HepG2 (cell line): ENCODE data around the gene C16orf89. TPM values are rescaled to one million over a fixed set of nuclear protein-coding genes. Genes with fewer than 3 reads are reported as not detected.
A peak's percentile ranks its signal among the peaks of the same experiment; 100 is the strongest.

Source experiments
- ATAC-seq: fragments of 200-7000 bp; cut with Tn5 transposase; 3 replicates; pipeline ENCODE4 v1.9.1; 2020; ENCODE audit warnings: mild to moderate bottlenecking, moderate library complexity
- BruUV-seq: library from RNA; stranded (reverse); fragments of 400-500 nt; replicated peaks from 2 replicates; lab custom pipeline; 2021; lab: Mats Ljungman, UMichigan
- CTCF ChIA-PET: fragments of 300-600 bp; formaldehyde crosslinking; extraction: SDS; loops from one replicate; lab custom pipeline; 2021; ENCODE audit warnings: low total read pairs, inconsistent platforms, low intra/inter-chr PET ratio; lab: Yijun Ruan, JAX
- POLR2A ChIA-PET: fragments of 350-600 bp; sonication (Branson Sonifier 250); formaldehyde crosslinking; loops from one replicate; lab custom pipeline; 2020; ENCODE audit warnings: antibody characterized with exemption, inconsistent platforms; lab: Yijun Ruan, JAX
- DNase-seq: peaks from one replicate; pipeline ENCODE4 v3.0.0-alpha.2; 2015; ENCODE audit warnings: low spot score
- FAIRE-seq: peaks from 3 replicates; lab custom pipeline; 2011; peaks lifted over from hg19 to GRCh38; lab: Jason Lieb, UNC
- H2AFZ ChIP-seq: one replicate; pipeline ENCODE4 v1.6.1; 2011; ENCODE audit warnings: low read length, inconsistent platforms
- H3K27ac ChIP-seq: fragments of 300-600 bp; 3 replicates; pipeline ENCODE4 v1.8.0; 2011; ENCODE audit warnings: mixed run types, mild to moderate bottlenecking, mixed read lengths, low read length, inconsistent platforms; ENCODE audit not compliant: insufficient read depth; ENCODE audit errors: extremely low read length
- H3K27me3 ChIP-seq, 2 experiments: fragments of 200-600 bp in 1 of 2; 2 replicates in 1 of 2; 3 replicates in 1 of 2; pipeline versions ENCODE4 v1.6.0 to v1.8.0; 2011; ENCODE audit warnings: low read length in 2 of 2, mild to moderate bottlenecking in 2 of 2, moderate library complexity in 2 of 2, inconsistent platforms in 1 of 2; ENCODE audit not compliant: insufficient read depth in 2 of 2, control insufficient read depth in 1 of 2
- H3K36me3 ChIP-seq, 2 experiments: fragments of 200-600 bp in 1 of 2; replicated peaks in 1 of 2; 2 replicates in 1 of 2; 3 replicates in 1 of 2; pipeline versions ENCODE4 v1.5.1 to v1.8.0; 2011; ENCODE audit warnings: low read length in 2 of 2, inconsistent platforms in 1 of 2; ENCODE audit not compliant: insufficient read depth in 2 of 2, control insufficient read depth in 1 of 2
- H3K4me1 ChIP-seq: 2 replicates; pipeline ENCODE4 v1.5.1; 2012; ENCODE audit warnings: low read length, inconsistent platforms; ENCODE audit not compliant: insufficient read depth
- H3K4me2 ChIP-seq: 2 replicates; pipeline ENCODE4 v1.6.0; 2011; ENCODE audit warnings: low read depth, low read length, inconsistent platforms
- H3K4me3 ChIP-seq, 3 experiments: fragments of 200-600 bp in 1 of 3; sonication (generic), shearing (Covaris generic) in 1 of 3; replicated peaks in 1 of 3; 2 replicates each; pipeline ENCODE4 v1.5.1; 2011 to 2016; ENCODE audit warnings: low read length in 3 of 3, inconsistent platforms in 2 of 3, low read depth in 2 of 3, mild to moderate bottlenecking in 2 of 3, control low read depth in 1 of 3, mixed read lengths in 1 of 3; ENCODE audit not compliant: insufficient read depth in 1 of 3
- H3K79me2 ChIP-seq: one replicate; pipeline ENCODE4 v1.6.1; 2011; ENCODE audit warnings: low read length, inconsistent platforms; ENCODE audit not compliant: insufficient read depth
- H3K9ac ChIP-seq: 2 replicates; pipeline ENCODE4 v1.6.0; 2011; ENCODE audit warnings: mild to moderate bottlenecking, low read depth, low read length, inconsistent platforms; ENCODE audit not compliant: insufficient read depth
- H3K9me3 ChIP-seq: 2 replicates; pipeline ENCODE4 v1.5.1; 2012; ENCODE audit warnings: mild to moderate bottlenecking, low read length
- H4K20me1 ChIP-seq: 2 replicates; pipeline ENCODE4 v1.6.0; 2011; ENCODE audit warnings: inconsistent platforms, mild to moderate bottlenecking, low read length, moderate library complexity; ENCODE audit not compliant: insufficient read depth
- DZIP1 ChIP-seq: sonication (generic); formaldehyde crosslinking; IDR thresholded peaks from 2 replicates; pipeline ENCODE4 v1.5.0; 2020; ENCODE audit warnings: mild to moderate bottlenecking, missing genetic modification reagents
- FOXM1 ChIP-seq: sonication (generic); formaldehyde crosslinking; IDR thresholded peaks from 2 replicates; pipeline ENCODE4 v1.5.0; 2020; ENCODE audit warnings: missing genetic modification reagents
- HOXA9 ChIP-seq: sonication (generic); formaldehyde crosslinking; IDR thresholded peaks from 2 replicates; pipeline ENCODE4 v1.8.1; 2022; ENCODE audit warnings: missing genetic modification reagents, mild to moderate bottlenecking, moderate library complexity, borderline replicate concordance
- JARID2 ChIP-seq: sonication (generic); formaldehyde crosslinking; IDR thresholded peaks from 2 replicates; pipeline ENCODE4 v1.8.1; 2023; ENCODE audit warnings: missing genetic modification reagents, inconsistent platforms; ENCODE audit not compliant: insufficient replicate concordance
- KDM5B ChIP-seq: sonication (generic); formaldehyde crosslinking; IDR thresholded peaks from 2 replicates; pipeline ENCODE4 v1.4.0; 2020; ENCODE audit warnings: missing genetic modification reagents, mild to moderate bottlenecking, borderline replicate concordance
- POLR2A ChIP-seq, 2 experiments: IDR thresholded peaks; 2 replicates each; pipeline ENCODE4 v1.6.1; 2011; ENCODE audit warnings: low read depth in 2 of 2, low read length in 2 of 2, mild to moderate bottlenecking in 1 of 2, moderate library complexity in 1 of 2; ENCODE audit not compliant: insufficient read depth in 1 of 2
- RBFOX2 ChIP-seq: fragments of 200-400 bp; formaldehyde crosslinking; IDR thresholded peaks from 2 replicates; pipeline ENCODE4 v1.6.1; 2017; ENCODE audit warnings: low read depth, mild to moderate bottlenecking, low read length
- SMAD3 ChIP-seq: sonication (generic); formaldehyde crosslinking; IDR thresholded peaks from 2 replicates; pipeline ENCODE4 v1.4.0; 2020; ENCODE audit warnings: missing genetic modification reagents
- SP5 ChIP-seq: IDR thresholded peaks from 2 replicates; pipeline ENCODE4 v1.6.1; 2016; ENCODE audit warnings: low read depth, borderline replicate concordance
- ZBTB46 ChIP-seq: sonication (generic); formaldehyde crosslinking; IDR thresholded peaks from 2 replicates; pipeline ENCODE4 v1.4.0; 2020; ENCODE audit warnings: mild to moderate bottlenecking, missing genetic modification reagents, borderline replicate concordance
- ZNF816 ChIP-seq: sonication (generic); formaldehyde crosslinking; IDR thresholded peaks from 2 replicates; pipeline ENCODE4 v1.8.0; 2022; ENCODE audit warnings: missing genetic modification reagents, mild to moderate bottlenecking, borderline replicate concordance
- WGBS: methylation state at CpG from one replicate; pipeline ENCODE4 v1.1.6; 2017; ENCODE audit warnings: low lambda C conversion rate; 5-methylcytosine and 5-hydroxymethylcytosine counted together
- in situ Hi-C: cut with HindIII; loops from 2 replicates; pipeline ENCODE4 v1.10.0; 2017; ENCODE audit warnings: low pct_unique_long_range_greater_than_20kb; ENCODE audit not compliant: extremely low pct_ligation_motif_present
- intact Hi-C: fragments of 100-400 bp; cut with micrococcal nuclease; formaldehyde crosslinking; loops from one replicate; pipeline ENCODE4 v1.10.0; 2022; ENCODE audit not compliant: unreplicated experiment
- polyA plus RNA-seq, 8 experiments: library from polyadenylated mRNA; depleted of rRNA in 3 of 8; stranded (reverse) in 7 of 8; unstranded in 1 of 8; fragments of >200 nt; fragmentation: Illumina TruSeq in 4 of 8; extraction: Trizol in 4 of 8; gene quantifications; 2 replicates each; pipeline versions ENCODE4 v1.2.1 to v1.2.3, GENCODE V29; 2011 to 2016; ENCODE audit warnings: low read depth in 4 of 8, missing spikeins in 1 of 8, mixed read lengths in 1 of 8; ENCODE audit not compliant: insufficient read depth in 1 of 8
- total RNA-seq, 5 experiments: library from RNA; depleted of rRNA; stranded (reverse); fragments of >200 nt; fragmentation: Illumina TruSeq; extraction: Trizol; gene quantifications; 2 replicates each; pipeline ENCODE4 v1.2.3, GENCODE V29; 2016; ENCODE audit warnings: low read depth in 1 of 5
- TF ChIP-seq, protein P1 (sequence below): IDR thresholded peaks from 2 replicates; pipeline ENCODE4 v1.6.1; 2016; ENCODE audit warnings: mild to moderate bottlenecking

Gene C16orf89
- total and polyA plus RNA-seq, 2 of the 13 experiments (the other 11 are each of a cell fraction or from before 2014, with no cell fraction given), result 1.9 to 3.4 TPM

DNA sequence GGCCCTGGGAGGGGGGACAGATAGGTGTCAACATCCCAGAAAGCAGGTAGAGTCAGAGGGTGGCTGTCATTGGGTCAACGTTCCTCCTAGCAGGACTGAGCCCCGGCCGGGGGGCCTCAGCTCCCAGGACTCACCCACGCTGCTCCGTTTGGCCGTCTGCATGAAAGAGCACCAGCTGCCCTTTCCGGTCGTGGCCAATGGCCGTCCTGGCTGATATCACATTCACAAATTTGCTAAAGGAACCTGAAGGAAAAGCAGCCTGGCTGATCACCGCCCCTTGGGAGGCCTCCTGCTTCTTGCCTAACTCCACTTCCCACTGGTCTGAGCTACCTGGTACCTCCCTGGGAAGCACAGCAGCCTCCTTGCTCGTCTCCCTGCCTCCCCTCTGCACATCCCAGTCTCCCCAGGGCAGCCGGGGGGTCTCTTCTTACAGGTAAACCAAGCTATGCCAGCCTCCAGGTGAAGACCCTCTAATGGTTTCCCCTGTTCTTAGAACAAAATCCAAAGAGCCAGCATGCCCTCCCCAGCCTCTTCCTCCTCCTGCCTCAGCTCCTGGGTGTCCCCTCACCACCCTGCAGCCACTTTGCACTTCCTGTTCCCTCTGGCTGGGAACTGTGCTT lies 35.4 kb downstream of the C16orf89 start:
- peaks cover 14% of the 10 kb centered on the region for H3K79me2 ChIP-seq
- ATAC-seq (no peak), FAIRE-seq (no peak), DNase-seq (no peak)
- intact Hi-C loops, result no loop called here
- no peak for TF ChIP-seq DZIP1
- no peak for TF ChIP-seq SP5 (CRISPR knock-in tag)
- 0 out of 2 replicates have a peak, but pooled peaks have one; percentile 42 for TF ChIP-seq RBFOX2
- peak in 1 of 2 experiments; percentile 43; a peak in 1 of 4 replicates for TF ChIP-seq POLR2A (IDR thresholded peaks at IDR 0.05; ENCODE audit: insufficient read depth in 1 of 2, low read depth in 2 of 2, low read length in 2 of 2)
- WGBS, result 92% methylated on average over 12 of the region's 12 CpGs
- ChIA-PET CTCF (no interaction called here), POLR2A (interaction anchor here (0.8 to 2.0 kb wide), 2 partner anchors 24 to 68 kb away, joined by 3 to 7 read pairs; no protein-coding TSS in a partner anchor)
- peaks cover 22 to 46% of the 10 kb centered on the region in 2 experiments for H3K36me3 ChIP-seq
- no peaks in the 10 kb centered on the region for H3K9me3 ChIP-seq
- H3K4me1 ChIP-seq, result peaks cover 28% of the 10 kb centered on the region
- no TSS peak for BruUV-seq
- no peak overlapping the region for H2AFZ ChIP-seq
- H3K27ac ChIP-seq, result no peak overlapping the region
- in situ Hi-C loops, result no loop called here
- no peak overlapping the region for H3K4me3 ChIP-seq
- H3K9ac ChIP-seq, result no peak overlapping the region
- H3K27me3 ChIP-seq, result no peaks in the 10 kb centered on the region
- H4K20me1 ChIP-seq, result no peaks in the 10 kb centered on the region; the same call in 1 of the 2 replicates
- no peak overlapping the region for H3K4me2 ChIP-seq

- BruUV-seq, result no TSS peak
- peaks cover 14% of the 10 kb centered on the region for H3K79me2 ChIP-seq
- no peaks in the 10 kb centered on the region; the same call in 1 of the 2 replicates for H4K20me1 ChIP-seq
- H3K9me3 ChIP-seq, result no peaks in the 10 kb centered on the region
- H3K27me3 ChIP-seq, result no peaks in the 10 kb centered on the region
- peaks cover 24 to 48% of the 10 kb centered on the region in 2 experiments for H3K36me3 ChIP-seq
- WGBS, result 97% methylated on average over 18 of the region's 18 CpGs
- no peak for FAIRE-seq
- no peak overlapping the region for H3K4me2 ChIP-seq
- H3K27ac ChIP-seq, result no peak overlapping the region
- no peak for ATAC-seq
- H3K4me3 ChIP-seq, result no peak overlapping the region
- ChIA-PET CTCF (no interaction called here), POLR2A (no interaction called here)
- no peak for DNase-seq
- no peak overlapping the region for H2AFZ ChIP-seq
- H3K9ac ChIP-seq, result no peak overlapping the region
- H3K4me1 ChIP-seq, result peaks cover 16% of the 10 kb centered on the region
- intact Hi-C loops (no loop called here), in situ Hi-C loops (no loop called here)
- TF ChIP-seq JARID2 (CRISPR knock-in tag) (no peak), SMAD3 (CRISPR knock-in tag) (no peak), HOXA9 (CRISPR knock-in tag) (no peak), FOXM1 (CRISPR knock-in tag) (no peak), ZBTB46 (CRISPR knock-in tag) (no peak), ZNF816 (no peak), KDM5B (CRISPR knock-in tag) (no peak)
- TF ChIP-seq, protein P1, sequence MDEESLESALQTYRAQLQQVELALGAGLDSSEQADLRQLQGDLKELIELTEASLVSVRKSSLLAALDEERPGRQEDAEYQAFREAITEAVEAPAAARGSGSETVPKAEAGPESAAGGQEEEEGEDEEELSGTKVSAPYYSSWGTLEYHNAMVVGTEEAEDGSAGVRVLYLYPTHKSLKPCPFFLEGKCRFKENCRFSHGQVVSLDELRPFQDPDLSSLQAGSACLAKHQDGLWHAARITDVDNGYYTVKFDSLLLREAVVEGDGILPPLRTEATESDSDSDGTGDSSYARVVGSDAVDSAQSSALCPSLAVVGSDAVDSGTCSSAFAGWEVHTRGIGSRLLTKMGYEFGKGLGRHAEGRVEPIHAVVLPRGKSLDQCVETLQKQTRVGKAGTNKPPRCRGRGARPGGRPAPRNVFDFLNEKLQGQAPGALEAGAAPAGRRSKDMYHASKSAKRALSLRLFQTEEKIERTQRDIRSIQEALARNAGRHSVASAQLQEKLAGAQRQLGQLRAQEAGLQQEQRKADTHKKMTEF (CRISPR knock-in tag), result no peak
Measured at GRCh38 chr16:5028950-5029475, 36.7 kb downstream of the C16orf89 start.
